Prostate gland (tissue), 2 donors: ENCODE results near the gene HLA-DPB1.

ENCODE experiments used
- CTCF ChIP-seq, 4 experiments: fragments of 200-600 bp in 2 of 4; fragments of 450-650 bp in 2 of 4; sonication (generic) in 2 of 4; IDR thresholded peaks; 1 replicate in 3 of 4; 2 replicates in 1 of 4; pipeline ENCODE4 v1.5.1; 2016 to 2019; ENCODE audit warnings: antibody characterized with exemption in 4 of 4, mild to moderate bottlenecking in 2 of 4, moderate library complexity in 2 of 4
- POLR2A ChIP-seq: fragments of 450-650 bp; IDR thresholded peaks from one replicate; pipeline ENCODE4 v1.6.1; 2016; ENCODE audit warnings: antibody characterized with exemption, mild to moderate bottlenecking
- POLR2AphosphoS5 ChIP-seq: sonication (generic); formaldehyde crosslinking; IDR thresholded peaks from one replicate; pipeline ENCODE4 v1.6.1; 2017; ENCODE audit warnings: antibody characterized with exemption

- peak; percentile 13 to 51 (median 43) for TF ChIP-seq CTCF (IDR thresholded peaks at IDR 0.05)
- no peak for TF ChIP-seq POLR2A
- no peak for TF ChIP-seq POLR2AphosphoS5
Measured at GRCh38 chr6:33126101-33126714, 50.4 kb downstream of the HLA-DPB1 start.
